Small intestine (tissue), 7 donors: ENCODE data around the gene COQ6. TPM values are rescaled to one million over a fixed set of nuclear protein-coding genes. Genes with fewer than 3 reads are reported as not detected.

ENCODE experiments used
- DNase-seq, 2 donors: peaks; one replicate each; pipeline versions ENCODE4 v3.0.0 to v3.0.0-alpha.2; 2013
- FAIRE-seq: peaks from 2 replicates; lab custom pipeline; 2012; peaks lifted over from hg19 to GRCh38; lab: Jason Lieb, UNC
- H3K27ac ChIP-seq, 3 donors: one replicate each; pipeline ENCODE4 v1.5.1; 2013; ENCODE audit warnings: low read length in 2 of 3, mild to moderate bottlenecking in 2 of 3, control low read depth in 1 of 3, inconsistent platforms in 1 of 3, low read depth in 1 of 3, moderate library complexity in 1 of 3
- H3K27me3 ChIP-seq, 3 donors: one replicate each; pipeline ENCODE4 v1.6.1; 2013; ENCODE audit warnings: low read length in 3 of 3, inconsistent platforms in 1 of 3; ENCODE audit not compliant: control insufficient read depth in 3 of 3, insufficient read depth in 3 of 3
- H3K36me3 ChIP-seq, 3 donors: one replicate each; pipeline ENCODE4 v1.6.1; 2013; ENCODE audit warnings: low read length in 3 of 3, inconsistent platforms in 1 of 3, low read depth in 1 of 3, mild to moderate bottlenecking in 1 of 3, moderate library complexity in 1 of 3; ENCODE audit not compliant: control insufficient read depth in 3 of 3, insufficient read depth in 2 of 3
- H3K4me1 ChIP-seq, 3 donors: one replicate each; pipeline ENCODE4 v1.6.1; 2013; ENCODE audit warnings: low read length in 2 of 3, inconsistent platforms in 1 of 3, low read depth in 1 of 3, mild to moderate bottlenecking in 1 of 3, moderate library complexity in 1 of 3; ENCODE audit not compliant: control insufficient read depth in 3 of 3, insufficient read depth in 2 of 3
- H3K4me3 ChIP-seq, 3 donors: one replicate each; pipeline ENCODE4 v1.5.1; 2013; ENCODE audit warnings: low read length in 3 of 3, control low read depth in 1 of 3, inconsistent platforms in 1 of 3, low read depth in 1 of 3, mild to moderate bottlenecking in 1 of 3, moderate library complexity in 1 of 3
- H3K9me3 ChIP-seq, 2 donors: one replicate each; pipeline ENCODE4 v1.6.1; 2013; ENCODE audit warnings: low read depth in 1 of 2, low read length in 1 of 2; ENCODE audit not compliant: control insufficient read depth in 2 of 2, insufficient read depth in 1 of 2
- WGBS, 3 donors: extraction: QIAGEN DNeasy Blood & Tissue Kit; methylation state at CpG; one replicate each; pipeline ENCODE4 v1.1.7; 2013; 5-methylcytosine and 5-hydroxymethylcytosine counted together
- polyA plus RNA-seq, 4 donors: library from polyadenylated mRNA; stranded (reverse) in 3 of 4; unstranded in 1 of 4; fragments of 200-250 nt in 3 of 4; fragments of 120-200 nt in 1 of 4; gene quantifications; one replicate each; pipeline versions ENCODE4 v1.2.1 to v1.2.3, GENCODE V29; 2013
- donor health status: healthy with polysubstance abuse.
- donor health status: control.
- donor health status: control.
- donor health status: Bipolar disorder and iron deficiency.
- donor health status: healthy.

Gene COQ6
- polyA plus RNA-seq, 4 donors, result 10.0 to 23.3 (median 18.8) TPM

GRCh38 chr14:73936548-73936947 lies 13.6 kb upstream of the COQ6 start:
- H3K4me3 ChIP-seq, result no peak overlapping the region
- H3K27me3 ChIP-seq, result peaks cover 0 to 9% (median 0%) of the 10 kb centered on the region in 3 donors
- 93 to 100% (median 100%) methylated on average over 1 of the region's 1 CpG for WGBS, 3 donors
- H3K27ac ChIP-seq, result no peak overlapping the region
- FAIRE-seq (no peak), DNase-seq (no peak)
- H3K4me1 ChIP-seq, result no peaks in the 10 kb centered on the region
- peaks cover 0 to 41% (median 7%) of the 10 kb centered on the region in 3 donors for H3K36me3 ChIP-seq
- H3K9me3 ChIP-seq, result no peaks in the 10 kb centered on the region

GRCh38 chr14:73937012-73937411 lies 13.1 kb upstream of the COQ6 start:
- 97 to 100% (median 98%) methylated on average over 2 of the region's 2 CpGs for WGBS, 3 donors
- FAIRE-seq, result no peak

GRCh38 chr14:73942180-73942579 lies 7.9 kb upstream of the COQ6 start:
- Histone ChIP-seq H3K4me3 (no peak overlapping the region), H3K27ac (no peak overlapping the region), H3K9me3 (no peaks in the 10 kb centered on the region), H3K4me1 (no peaks in the 10 kb centered on the region), H3K36me3 (peaks cover 0 to 44% (median 4%) of the 10 kb centered on the region in 3 donors), H3K27me3 (peaks cover 0 to 26% (median 0%) of the 10 kb centered on the region in 3 donors)
- FAIRE-seq, result no peak
- 83 to 93% (median 89%) methylated on average over 7 of the region's 7 CpGs for WGBS, 3 donors
- no peak for DNase-seq

More at GRCh38 chr14:73937012-73937411, 13.1 kb upstream of the COQ6 start:
- no peak overlapping the region for H3K4me3 ChIP-seq
- H3K36me3 ChIP-seq, result peaks cover 0 to 43% (median 7%) of the 10 kb centered on the region in 3 donors
- H3K4me1 ChIP-seq, result no peaks in the 10 kb centered on the region
- H3K9me3 ChIP-seq, result no peaks in the 10 kb centered on the region
- DNase-seq, result no peak
- no peak overlapping the region for H3K27ac ChIP-seq
- peaks cover 0 to 12% (median 0%) of the 10 kb centered on the region in 3 donors for H3K27me3 ChIP-seq

- Histone ChIP-seq H3K27ac (no peak overlapping the region), H3K36me3 (peaks cover 0 to 41% (median 4%) of the 10 kb centered on the region in 3 donors), H3K9me3 (no peaks in the 10 kb centered on the region), H3K27me3 (peaks cover 0 to 32% (median 0%) of the 10 kb centered on the region in 3 donors), H3K4me1 (no peaks in the 10 kb centered on the region), H3K4me3 (no peak overlapping the region)
- DNase-seq (peak; percentile 57 to 63), FAIRE-seq (no peak)
- 19 to 44% (median 38%) methylated on average over 4 of the region's 4 CpGs for WGBS, 3 donors
Observed at GRCh38 chr14:73943083-73943482, 7.0 kb upstream of the COQ6 start.

- no peaks in the 10 kb centered on the region for H3K9me3 ChIP-seq
- peaks cover 0 to 36% (median 4%) of the 10 kb centered on the region in 3 donors for H3K36me3 ChIP-seq
- no peak overlapping the region for H3K27ac ChIP-seq
- DNase-seq (peak; percentile 4 to 30), FAIRE-seq (no peak)
- H3K27me3 ChIP-seq, result peaks cover 0 to 31% (median 0%) of the 10 kb centered on the region in 3 donors
- 17 to 69% (median 39%) methylated on average over 17 of the region's 17 CpGs for WGBS, 3 donors
- H3K4me3 ChIP-seq, result no peak overlapping the region
- H3K4me1 ChIP-seq, result no peaks in the 10 kb centered on the region
Observed at GRCh38 chr14:73944432-73945158, 5.5 kb upstream of the COQ6 start.

- no peaks in the 10 kb centered on the region for H3K4me1 ChIP-seq
- DNase-seq, result peak; percentile 32 to 76
- peaks cover 0 to 30% (median 0%) of the 10 kb centered on the region in 3 donors for H3K27me3 ChIP-seq
- WGBS, 3 donors, result 16 to 59% (median 33%) methylated on average over 4 of the region's 4 CpGs
- H3K9me3 ChIP-seq, result no peaks in the 10 kb centered on the region
- no peak for FAIRE-seq
- no peak overlapping the region for H3K4me3 ChIP-seq
- peaks cover 0 to 33% (median 4%) of the 10 kb centered on the region in 3 donors for H3K36me3 ChIP-seq
- no peak overlapping the region for H3K27ac ChIP-seq
Observed at GRCh38 chr14:73945159-73945670, 4.9 kb upstream of the COQ6 start.

GRCh38 chr14:73953731-73954130 lies 3.6 kb downstream of the COQ6 start:
- WGBS, 3 donors, result 83 to 95% (median 94%) methylated on average over 1 of the region's 1 CpG
- Histone ChIP-seq H3K27ac (no peak overlapping the region), H3K4me3 (no peak overlapping the region), H3K36me3 (peaks cover 4 to 30% (median 10%) of the 10 kb centered on the region in 3 donors), H3K9me3 (no peaks in the 10 kb centered on the region), H3K27me3 (no peaks in the 10 kb centered on the region), H3K4me1 (peaks cover 0 to 6% (median 0%) of the 10 kb centered on the region in 3 donors)
- DNase-seq (no peak), FAIRE-seq (no peak)

- H3K27ac ChIP-seq, result no peak overlapping the region
- H3K9me3 ChIP-seq, result no peaks in the 10 kb centered on the region
- H3K36me3 ChIP-seq, result peaks cover 7 to 41% (median 12%) of the 10 kb centered on the region in 3 donors
- H3K27me3 ChIP-seq, result no peaks in the 10 kb centered on the region
- 73 to 86% (median 84%) methylated on average over 5 of the region's 5 CpGs for WGBS, 3 donors
- no peak overlapping the region for H3K4me3 ChIP-seq
- DNase-seq, result no peak
- H3K4me1 ChIP-seq, result peaks cover 0 to 4% (median 0%) of the 10 kb centered on the region in 3 donors
- no peak for FAIRE-seq
Observed at GRCh38 chr14:73955674-73956073, 5.6 kb downstream of the COQ6 start.
